Smooth muscle cell of the brain vasculature (primary cell): ENCODE results near the gene SECTM1.
"Not testable (repeated sequence)": the region's sequence is repeated elsewhere in the genome, so short reads cannot be mapped to it uniquely, and the experiment has no call there.

ENCODE experiments used
- DNase-seq: peaks from one replicate; pipeline ENCODE4 v3.0.0-alpha.2; 2012; ENCODE audit warnings: low read depth, low spot score

SECTM1 gene

DNA sequence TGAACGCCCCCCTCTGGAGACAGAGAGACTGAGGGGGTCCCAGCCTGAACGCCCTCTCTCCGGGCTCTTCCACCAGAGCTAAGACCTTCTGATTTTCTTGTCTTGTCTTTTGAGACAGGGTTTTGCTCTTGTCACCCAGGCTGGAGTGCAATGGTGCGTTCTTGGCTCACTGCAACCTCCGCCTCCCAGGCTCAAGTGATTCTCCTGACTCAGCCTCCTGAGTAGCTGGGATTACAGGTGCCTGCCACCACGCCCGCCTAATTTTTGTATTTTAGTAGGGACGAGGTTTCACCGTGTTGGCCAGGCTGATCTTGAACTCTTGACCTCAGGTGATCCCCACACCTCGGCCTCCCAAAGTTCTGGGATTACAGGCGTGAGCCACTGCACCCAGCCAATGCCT, 14.4 kb upstream of the SECTM1 start:
- not testable (repeated sequence) for DNase-seq

DNA sequence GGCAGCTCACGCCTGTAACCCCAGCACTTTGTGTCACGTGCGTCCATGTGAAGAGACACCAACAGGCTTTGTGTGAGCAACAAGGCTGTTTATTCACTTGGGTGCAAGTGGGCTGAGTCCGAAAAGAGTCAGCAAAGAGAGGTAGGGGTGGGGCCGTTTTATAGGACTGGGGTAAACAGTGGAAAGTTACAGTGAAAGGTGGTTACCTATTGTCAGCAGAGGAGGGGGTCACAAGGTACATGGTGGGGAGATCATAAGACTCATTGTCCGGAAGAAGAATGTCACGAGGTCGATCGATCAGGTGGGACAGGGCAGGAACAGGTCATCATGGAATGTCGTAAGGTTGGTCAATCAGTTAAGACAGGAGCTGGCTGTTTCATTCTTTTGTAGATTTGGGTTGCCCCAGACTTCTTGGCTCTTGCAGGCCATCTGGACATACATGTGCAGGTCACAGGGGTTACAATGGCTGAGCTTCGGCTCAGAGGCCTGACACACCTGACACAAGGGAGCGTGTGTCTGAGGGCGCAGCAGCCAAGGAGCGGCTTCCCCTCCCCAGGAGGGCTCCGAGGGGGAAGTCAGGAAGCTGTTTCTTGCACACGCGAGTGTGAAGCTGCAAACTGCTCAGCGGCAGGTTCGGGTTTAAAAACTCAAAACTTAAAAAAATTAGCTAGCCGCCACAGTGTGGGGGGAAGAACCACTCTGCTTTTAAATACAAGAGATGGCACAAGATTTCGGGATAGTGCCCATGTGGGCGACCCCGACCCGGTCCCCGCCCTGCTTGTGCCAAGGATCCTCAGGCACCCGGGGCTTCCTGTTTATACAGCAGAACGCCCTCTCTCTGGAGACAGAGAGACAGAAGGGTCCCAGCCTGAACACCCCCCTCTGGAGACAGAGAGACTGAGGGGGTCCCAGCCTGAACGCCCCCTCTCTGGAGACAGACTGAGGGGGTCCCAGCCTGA, 13.1 kb upstream of the SECTM1 start:
- DNase-seq: no peak

- DNase-seq: no peak
These were observed 11.8 kb upstream of the SECTM1 start for GRCh38 chr17:82345151-82345976.

DNA sequence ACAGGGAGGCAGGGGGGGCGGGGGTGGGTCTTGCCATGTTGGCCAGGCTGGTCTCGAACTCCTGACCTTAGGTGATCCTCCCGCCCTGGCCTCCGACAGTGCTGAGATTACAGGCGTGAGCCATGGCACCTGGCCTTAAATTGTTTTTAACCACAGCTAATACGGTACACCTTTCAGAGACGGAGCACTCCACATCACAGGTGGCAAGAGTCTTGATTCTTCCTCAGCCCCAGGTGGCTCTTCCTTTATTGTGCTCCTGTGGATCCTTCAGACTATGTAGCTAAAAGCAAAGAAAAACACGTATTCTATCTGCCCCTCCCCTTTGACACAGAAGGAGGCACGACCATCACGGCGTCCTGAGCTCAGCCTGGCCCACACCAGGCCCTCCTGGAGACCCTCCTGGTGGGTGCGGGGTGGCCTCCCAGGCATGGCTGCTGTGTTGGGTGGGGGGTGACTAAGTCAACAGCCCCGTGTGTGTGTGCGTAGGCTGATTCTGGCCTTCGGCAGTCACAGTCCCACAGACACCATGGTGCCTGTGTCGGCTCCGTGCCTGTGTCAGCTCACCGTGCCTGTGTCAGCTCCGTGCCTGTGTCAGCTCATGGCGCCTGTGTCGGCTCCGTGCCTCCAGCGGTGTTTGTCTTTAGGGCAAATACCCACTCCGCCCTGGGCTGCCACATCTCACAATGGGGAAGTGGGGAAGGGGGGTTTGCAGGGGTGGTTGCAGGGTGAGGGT, 10.8 kb upstream of the SECTM1 start:
- no peak for DNase-seq

- DNase-seq: no peak
These were observed 10.0 kb upstream of the SECTM1 start for GRCh38 chr17:82343560-82343959.

DNA sequence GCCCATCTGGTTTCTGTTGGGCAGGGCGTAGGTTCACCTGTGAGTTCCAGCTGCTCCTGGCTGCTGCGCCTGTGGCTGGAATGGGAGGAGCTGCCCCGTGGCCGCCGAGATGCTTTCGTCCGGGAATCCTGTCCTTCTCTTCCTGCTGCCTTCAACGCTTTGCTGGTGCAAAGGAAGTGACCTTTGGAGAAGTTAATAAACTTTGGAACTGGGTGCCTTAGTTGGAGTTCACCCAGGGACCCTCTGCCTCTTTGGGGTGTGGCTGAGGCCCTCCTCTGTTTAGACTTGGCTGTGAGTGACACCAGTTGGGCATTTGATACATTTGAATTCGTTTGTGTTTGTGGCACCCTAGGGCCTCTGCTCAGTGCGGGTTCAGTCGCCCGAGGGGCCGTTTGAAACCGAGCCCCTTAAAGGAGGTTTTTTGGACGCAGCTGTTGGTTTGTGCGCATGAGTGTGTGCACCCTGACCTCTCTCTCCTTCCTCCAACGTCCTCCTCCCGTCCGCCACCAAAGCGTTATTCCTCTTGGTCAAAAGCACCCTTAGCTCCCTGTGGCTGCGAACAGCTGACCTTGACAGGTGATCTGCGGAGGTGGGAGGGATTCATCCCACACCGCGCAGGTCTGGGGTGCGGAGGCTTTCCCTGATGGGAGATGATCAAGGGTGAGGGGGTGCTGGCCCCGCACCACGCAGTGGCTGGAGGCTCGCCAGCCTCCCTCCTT, 9.0 kb upstream of the SECTM1 start:
- no peak for DNase-seq

DNA sequence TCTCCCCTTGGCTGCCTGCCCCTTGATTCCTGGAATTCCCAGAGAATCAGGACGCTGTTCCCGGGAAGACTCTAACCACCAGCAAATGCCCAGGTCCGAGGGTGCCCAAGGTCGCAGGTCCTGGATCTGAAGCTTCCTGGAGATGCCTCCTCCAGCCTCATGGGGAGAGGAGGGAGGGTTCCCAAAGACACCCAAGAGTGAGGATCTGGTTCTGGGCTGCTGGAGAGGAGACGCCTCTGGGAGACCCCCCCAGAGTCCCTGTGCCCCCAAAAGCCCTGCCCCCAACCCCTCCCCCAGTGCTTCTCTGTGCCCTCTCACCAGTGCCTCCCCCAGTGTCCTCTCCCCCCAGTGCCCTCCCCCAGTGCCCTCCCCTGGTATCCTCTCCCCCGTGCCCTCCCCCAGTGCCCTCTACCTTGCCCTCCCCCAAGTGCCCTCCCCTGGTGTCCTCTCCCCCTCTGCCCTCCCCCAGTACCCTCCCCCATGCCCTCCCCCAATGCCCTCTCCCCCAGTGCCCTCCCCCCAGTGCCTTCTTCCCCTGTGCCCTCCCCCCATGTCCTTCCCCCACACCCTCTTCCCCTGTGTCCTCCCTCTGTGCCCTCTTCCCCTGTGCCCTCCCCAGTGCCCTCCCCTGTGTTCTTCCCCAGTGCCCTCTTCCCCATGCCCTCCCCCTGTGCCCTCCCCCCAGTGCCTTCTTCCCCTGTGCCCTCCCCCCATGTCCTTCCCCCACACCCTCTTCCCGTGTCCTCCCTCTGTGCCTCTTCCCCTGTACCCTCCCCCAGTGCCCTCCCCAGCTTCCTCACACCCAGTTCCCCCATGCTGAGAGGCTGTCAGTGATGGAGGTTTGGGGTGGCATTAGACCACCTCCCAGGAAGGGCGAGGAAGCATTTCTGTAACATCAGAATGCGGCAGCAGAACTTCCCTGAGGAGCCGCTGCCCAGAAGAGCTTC, 6.3 kb upstream of the SECTM1 start:
- no peak for DNase-seq

- no peak for DNase-seq
These were observed 5.5 kb upstream of the SECTM1 start for GRCh38 chr17:82338858-82339633.

DNA sequence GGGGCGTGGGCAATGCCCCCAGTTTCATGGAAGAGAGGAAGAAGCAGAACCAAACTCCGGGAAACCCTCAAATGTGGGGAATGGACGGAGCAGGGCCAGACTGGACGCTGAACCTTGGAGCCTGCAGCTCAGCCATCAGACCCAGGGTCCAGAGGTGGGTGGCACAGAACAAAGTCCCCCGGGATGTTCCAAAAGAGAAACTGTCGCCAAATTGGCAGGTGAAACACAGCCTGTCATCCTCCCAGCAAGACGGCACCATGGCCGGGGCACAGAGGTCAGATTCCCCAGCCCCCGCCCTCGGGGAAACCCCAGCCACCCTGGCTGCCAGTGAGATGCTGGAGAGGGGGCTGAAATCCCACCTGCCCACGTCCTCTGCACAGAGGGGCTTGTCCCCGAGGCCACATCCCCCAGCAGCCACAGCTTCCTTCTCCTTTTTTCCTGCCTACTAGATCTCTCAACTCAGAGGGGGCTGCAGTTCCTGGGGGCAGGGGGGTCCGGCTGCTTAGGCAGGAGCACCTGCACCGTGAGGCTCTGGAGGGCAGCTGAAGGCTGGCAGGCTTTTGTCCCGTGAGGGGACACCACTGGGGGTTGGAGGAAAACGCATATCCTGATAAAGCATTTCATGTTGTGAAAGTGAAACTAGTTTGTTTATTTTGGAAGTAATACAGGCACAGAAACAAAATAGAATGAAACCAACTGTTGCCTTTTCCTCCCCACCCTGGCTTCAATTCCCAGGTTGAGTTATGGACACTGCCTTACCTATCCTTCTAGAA, 1.2 kb upstream of the SECTM1 start:
- DNase-seq: no peak

DNA sequence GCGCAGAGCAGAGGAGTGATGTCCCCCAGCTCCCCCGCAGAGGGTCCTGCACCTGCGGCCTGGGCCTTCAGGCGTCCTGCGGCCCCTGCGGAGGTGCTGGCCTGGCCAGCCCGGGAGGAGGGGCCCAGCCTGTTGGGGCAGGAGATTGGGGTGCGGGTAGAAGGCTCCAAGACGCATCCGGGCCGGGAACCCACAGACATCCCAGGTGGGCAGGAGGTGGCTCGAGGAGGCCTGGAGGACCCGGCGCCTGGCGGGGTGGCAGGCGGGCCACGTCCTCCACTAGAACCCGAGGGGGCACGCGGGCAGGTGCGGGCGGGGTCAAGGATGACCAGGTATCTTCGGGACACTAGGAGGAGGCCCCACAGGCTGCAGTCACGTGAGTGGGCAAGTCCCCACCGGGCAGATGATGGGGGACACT, 647 bp upstream of the SECTM1 start:
- DNase-seq: no peak

GRCh38 chr17:82332669-82333278, 792 bp downstream of the SECTM1 start:
- no peak for DNase-seq

DNA sequence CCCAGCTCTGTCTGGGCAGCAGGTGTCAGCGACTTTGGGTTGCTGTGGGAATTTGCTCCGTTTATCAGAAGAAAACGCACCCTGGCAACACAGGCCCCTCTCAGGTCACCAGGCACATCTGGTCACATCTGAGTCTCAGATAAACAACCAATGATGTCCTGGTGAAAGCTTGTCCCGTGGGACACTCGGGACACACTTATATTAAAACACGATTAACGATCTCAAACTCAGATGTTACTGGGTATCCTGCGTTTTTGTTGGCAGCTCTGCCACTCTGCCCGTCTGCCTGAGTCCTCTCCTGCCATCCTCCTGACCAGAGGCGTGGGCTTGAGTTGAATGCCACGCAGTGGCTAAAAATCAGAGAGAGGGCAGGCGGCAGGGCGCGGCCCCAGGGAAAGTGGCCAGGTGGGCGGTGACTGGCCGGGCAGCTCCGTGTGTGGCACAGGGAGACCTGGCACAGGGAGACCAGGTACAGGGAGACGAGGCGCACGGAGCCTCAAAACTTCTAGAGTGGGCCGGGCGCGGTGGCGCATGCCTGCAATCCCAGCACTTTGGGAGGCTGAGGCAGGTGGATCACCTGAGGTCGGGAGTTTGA, 2.1 kb downstream of the SECTM1 start:
- no peak for DNase-seq

GRCh38 chr17:82330322-82331239, 3.0 kb downstream of the SECTM1 start:
- no peak for DNase-seq

GRCh38 chr17:82329683-82330321, 3.8 kb downstream of the SECTM1 start:
- no peak for DNase-seq

DNA sequence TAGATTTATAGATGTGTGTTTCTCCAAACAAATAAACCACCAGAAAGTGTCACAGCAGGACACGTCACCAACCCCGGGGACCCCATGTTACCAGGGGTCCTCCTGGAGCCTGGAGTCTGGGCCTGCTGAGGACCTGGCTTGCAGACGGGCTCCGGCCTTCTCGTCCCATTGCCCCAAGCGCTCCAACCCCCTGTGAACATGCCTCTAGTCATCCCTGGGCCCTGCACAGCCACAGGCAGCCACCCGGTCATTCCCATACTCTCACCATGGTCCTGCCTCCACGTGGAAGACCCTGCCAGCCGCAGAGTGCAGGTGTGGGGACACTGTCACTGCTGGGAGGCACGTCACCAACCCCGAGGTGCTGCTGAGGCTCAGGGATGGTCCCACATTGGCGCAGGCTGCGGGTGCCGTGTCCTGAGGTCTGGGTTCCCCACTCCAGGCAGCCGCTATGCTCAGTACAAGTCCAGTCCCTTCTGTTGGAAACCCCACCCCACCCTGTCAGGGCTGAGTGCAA, 4.5 kb downstream of the SECTM1 start:
- no peak for DNase-seq
